Activated naive CD8-positive, alpha-beta T cell treated with anti-CD3 and anti-CD28 coated beads for 36 hours (primary cell): ENCODE measurements around the gene SLC12A5. TPM values are rescaled to one million over a fixed set of nuclear protein-coding genes. Genes with fewer than 3 reads are reported as not detected.

ENCODE experiments used
- DNase-seq: peaks from one replicate; pipeline ENCODE4 v3.0.0; 2021
- H3K27ac Mint-ChIP-seq: one replicate; pipeline ENCODE4 v1.8.0; 2022; ENCODE audit warnings: mild to moderate bottlenecking, moderate library complexity, mixed read lengths
- H3K27me3 Mint-ChIP-seq: one replicate; pipeline ENCODE4 v1.8.0; 2022; ENCODE audit warnings: mild to moderate bottlenecking, mixed read lengths
- H3K36me3 Mint-ChIP-seq: one replicate; pipeline ENCODE4 v1.8.0; 2021; ENCODE audit warnings: mild to moderate bottlenecking, mixed read lengths
- H3K4me1 Mint-ChIP-seq: one replicate; pipeline ENCODE4 v1.8.0; 2021; ENCODE audit warnings: mixed read lengths
- H3K4me3 Mint-ChIP-seq: one replicate; pipeline ENCODE4 v1.8.0; 2022; ENCODE audit warnings: mild to moderate bottlenecking, moderate library complexity, mixed read lengths
- H3K9me3 Mint-ChIP-seq: one replicate; pipeline ENCODE4 v1.8.0; 2022; ENCODE audit warnings: mixed read lengths
- total RNA-seq, 2 experiments: library from RNA; stranded (reverse); gene quantifications; one replicate each; pipeline ENCODE4 v1.2.3, GENCODE V29; 2021

Gene SLC12A5
- total RNA-seq, 2 experiments from 2014 or later, result 0.26 to 0.52 TPM

DNA sequence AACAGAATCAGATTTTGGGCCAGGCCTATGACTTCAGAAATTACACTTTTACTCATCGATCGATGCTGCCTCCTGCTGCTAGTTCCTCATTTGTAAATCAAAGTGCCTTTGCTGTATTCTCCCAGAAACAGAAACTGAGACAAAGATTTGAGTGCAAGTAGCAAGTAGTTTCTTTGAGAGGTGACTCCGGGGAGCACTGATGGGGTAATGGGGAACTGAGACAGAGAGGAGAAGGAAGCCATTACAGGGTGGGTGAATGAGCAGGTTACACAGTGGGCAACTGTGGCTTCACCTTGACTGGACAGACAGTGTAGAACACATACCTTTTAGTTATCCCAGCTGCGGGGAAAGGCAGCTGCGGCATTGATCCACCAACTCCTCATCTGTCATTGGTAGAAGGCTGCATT is 79.4 kb downstream of the SLC12A5 start:
- Mint-ChIP-seq H3K4me3 (no peak overlapping the region), H3K4me1 (peaks cover 15% of the 10 kb centered on the region), H3K9me3 (no peaks in the 10 kb centered on the region), H3K27ac (peak overlapping the region; percentile 70), H3K36me3 (peaks cover 2% of the 10 kb centered on the region), H3K27me3 (peaks cover 60% of the 10 kb centered on the region)
- no peak for DNase-seq

GRCh38 chr20:46108976-46109375 is 80.0 kb downstream of the SLC12A5 start:
- DNase-seq, result no peak
- Mint-ChIP-seq H3K27ac (peak overlapping the region; percentile 70), H3K9me3 (no peaks in the 10 kb centered on the region), H3K4me3 (no peak overlapping the region), H3K36me3 (peaks cover 2% of the 10 kb centered on the region), H3K27me3 (peaks cover 58% of the 10 kb centered on the region), H3K4me1 (peaks cover 15% of the 10 kb centered on the region)

Other genes with a start within 250 kb of the SLC12A5 start
- not detected for gene WFDC3, start 237.3 kb upstream of the SLC12A5 start, total RNA-seq
- 10 to 100 TPM; 31.1 to 31.5 TPM for gene DNTTIP1, start 237.3 kb upstream of the SLC12A5 start, total RNA-seq
- gene UBE2C, start 216.6 kb upstream of the SLC12A5 start, total RNA-seq, result 100 to 1,000 TPM; 185 to 188 TPM
- not detected for gene TNNC2, start 201.9 kb upstream of the SLC12A5 start, total RNA-seq
- gene SNX21, start 195.4 kb upstream of the SLC12A5 start, total RNA-seq, result 1 to 10 TPM; 1.3 to 1.5 TPM
- 10 to 100 TPM; 18.6 to 19.3 TPM for gene ACOT8, start 171.8 kb upstream of the SLC12A5 start, total RNA-seq
- 1 to 10 TPM; 3.5 to 3.8 TPM for gene ZSWIM3, start 171.6 kb upstream of the SLC12A5 start, total RNA-seq
- gene ZSWIM1, start 148.0 kb upstream of the SLC12A5 start, total RNA-seq, result 10 to 100 TPM; 10.6 to 11.1 TPM
- gene SPATA25, start 141.6 kb upstream of the SLC12A5 start, total RNA-seq, result 1 to 10 TPM in 1 of 2 experiments, under 1 TPM in 1; 0.90 to 1.0 TPM
- 1 to 10 TPM; 2.5 to 3.1 TPM for gene NEURL2, start 138.0 kb upstream of the SLC12A5 start, total RNA-seq
- 10 to 100 TPM; 45.2 to 45.7 TPM for gene CTSA, start 137.9 kb upstream of the SLC12A5 start, total RNA-seq
- gene PLTP, start 117.1 kb upstream of the SLC12A5 start, total RNA-seq, result 1 to 10 TPM; 5.9 to 6.2 TPM
- gene PCIF1, start 94.5 kb upstream of the SLC12A5 start, total RNA-seq, result 10 to 100 TPM; 28.4 to 30.2 TPM
- 10 to 100 TPM; 28.0 to 29.0 TPM for gene ZNF335, start 57.0 kb upstream of the SLC12A5 start, total RNA-seq
- under 1 TPM in 1 of 2 experiments, not detected in 1; 0.08 TPM for gene MMP9, start 20.3 kb upstream of the SLC12A5 start, total RNA-seq
- 10 to 100 TPM; 26.2 to 27.3 TPM for gene NCOA5, start 60.7 kb downstream of the SLC12A5 start, total RNA-seq
- 1 to 10 TPM; 4.6 to 5.3 TPM for gene CD40, start 89.1 kb downstream of the SLC12A5 start, total RNA-seq